ENCODE measurements around the gene TCP11L1. TPM values are rescaled to one million over a fixed set of nuclear protein-coding genes. Genes with fewer than 3 reads are reported as not detected.
"Not testable (repeated sequence)": the region's sequence is repeated elsewhere in the genome, so short reads cannot be mapped to it uniquely, and the experiment has no call there.

Gene TCP11L1
- total RNA-seq, 1 donor from 2014 or later: 24.2 TPM

DNA sequence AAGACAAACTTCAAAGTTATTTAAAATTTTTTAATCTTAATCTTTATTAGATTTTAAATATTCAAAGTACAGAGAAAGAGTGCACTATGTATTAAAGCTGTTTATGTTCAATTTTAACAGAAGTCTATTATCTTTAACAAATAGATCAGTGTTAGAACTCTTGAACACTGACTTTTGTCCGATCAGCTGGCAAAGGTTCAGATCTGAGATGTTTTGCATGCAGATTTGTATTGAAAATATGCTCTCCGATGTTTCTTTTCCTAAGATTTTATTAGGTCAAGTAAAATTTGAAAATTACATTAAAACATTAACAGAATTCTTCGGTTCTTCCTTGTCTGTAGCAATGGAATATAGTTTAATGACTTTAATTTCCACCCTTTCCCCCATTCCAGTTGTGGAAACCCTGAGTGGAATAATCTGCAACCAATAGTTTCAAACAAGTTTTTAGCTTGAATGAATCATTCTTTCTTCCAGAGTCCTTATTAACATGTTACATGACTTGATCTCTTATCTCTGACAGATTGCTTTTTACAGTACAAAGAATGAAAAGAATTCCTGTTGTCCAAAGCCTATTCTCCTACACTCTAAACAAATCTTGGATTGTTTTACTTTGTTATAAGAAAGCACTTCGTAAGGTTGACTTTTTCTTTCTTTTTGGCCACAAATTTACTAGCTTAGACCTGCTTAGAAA lies 11.4 kb upstream of the TCP11L1 start:
- Mint-ChIP-seq H3K9me3 (ENCODE audit: unreplicated experiment) (no peaks in the 10 kb centered on the region), H3K27me3 (ENCODE audit: unreplicated experiment) (no peaks in the 10 kb centered on the region), H3K36me3 (ENCODE audit: unreplicated experiment) (peaks cover 10% of the 10 kb centered on the region), H3K4me1 (ENCODE audit: unreplicated experiment) (no peaks in the 10 kb centered on the region), H3K4me3 (ENCODE audit: unreplicated experiment) (no peak overlapping the region), H3K27ac (ENCODE audit: unreplicated experiment) (no peak overlapping the region)
- TF ChIP-seq, protein P1, sequence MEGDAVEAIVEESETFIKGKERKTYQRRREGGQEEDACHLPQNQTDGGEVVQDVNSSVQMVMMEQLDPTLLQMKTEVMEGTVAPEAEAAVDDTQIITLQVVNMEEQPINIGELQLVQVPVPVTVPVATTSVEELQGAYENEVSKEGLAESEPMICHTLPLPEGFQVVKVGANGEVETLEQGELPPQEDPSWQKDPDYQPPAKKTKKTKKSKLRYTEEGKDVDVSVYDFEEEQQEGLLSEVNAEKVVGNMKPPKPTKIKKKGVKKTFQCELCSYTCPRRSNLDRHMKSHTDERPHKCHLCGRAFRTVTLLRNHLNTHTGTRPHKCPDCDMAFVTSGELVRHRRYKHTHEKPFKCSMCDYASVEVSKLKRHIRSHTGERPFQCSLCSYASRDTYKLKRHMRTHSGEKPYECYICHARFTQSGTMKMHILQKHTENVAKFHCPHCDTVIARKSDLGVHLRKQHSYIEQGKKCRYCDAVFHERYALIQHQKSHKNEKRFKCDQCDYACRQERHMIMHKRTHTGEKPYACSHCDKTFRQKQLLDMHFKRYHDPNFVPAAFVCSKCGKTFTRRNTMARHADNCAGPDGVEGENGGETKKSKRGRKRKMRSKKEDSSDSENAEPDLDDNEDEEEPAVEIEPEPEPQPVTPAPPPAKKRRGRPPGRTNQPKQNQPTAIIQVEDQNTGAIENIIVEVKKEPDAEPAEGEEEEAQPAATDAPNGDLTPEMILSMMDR (IDR thresholded peaks at IDR 0.05): no peak
- no peak for DNase-seq (ENCODE audit: extremely low spot score, unreplicated experiment)

DNA sequence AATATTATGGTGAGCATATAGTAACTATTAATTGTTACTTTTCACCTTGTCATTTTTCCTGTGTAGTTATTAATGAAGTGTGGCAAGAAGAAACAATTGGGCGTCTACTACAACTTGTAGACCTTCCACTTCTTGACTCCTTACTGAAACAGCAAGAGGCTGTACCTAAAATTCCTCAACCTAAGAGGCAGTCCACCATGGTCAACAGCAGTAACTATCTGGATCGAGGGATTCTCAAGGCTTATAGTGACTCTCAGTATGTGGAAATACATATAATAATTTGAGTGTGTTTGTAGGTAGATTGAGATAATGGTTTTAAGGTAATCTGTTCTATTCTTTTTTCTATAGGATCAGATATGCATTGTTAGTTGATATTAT lies 10.8 kb upstream of the TCP11L1 start:
- DNase-seq (ENCODE audit: extremely low spot score, unreplicated experiment): no peak

DNA sequence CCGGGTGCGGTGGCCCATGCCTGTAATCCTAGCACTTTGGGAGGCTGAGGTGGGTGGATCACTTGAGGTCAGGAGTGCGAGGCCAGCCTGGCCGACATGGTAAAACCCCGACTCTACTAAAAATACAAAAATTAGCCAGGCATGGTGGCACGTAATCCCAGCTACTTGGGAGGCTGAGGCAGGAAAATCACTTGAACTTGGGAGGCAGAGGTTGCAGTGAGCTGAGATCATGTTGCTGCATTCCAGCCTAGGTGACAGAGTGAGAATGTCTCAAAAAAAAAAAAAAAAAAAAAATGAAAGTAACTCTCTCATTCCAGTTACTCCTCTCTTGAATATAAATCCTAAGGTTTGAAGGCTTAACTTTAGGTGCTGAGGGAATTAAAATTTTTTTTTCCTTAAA lies 10.2 kb upstream of the TCP11L1 start:
- not testable (repeated sequence) for H3K4me3 Mint-ChIP-seq (ENCODE audit: unreplicated experiment); H3K9me3 Mint-ChIP-seq (ENCODE audit: unreplicated experiment); H3K27me3 Mint-ChIP-seq (ENCODE audit: unreplicated experiment); DNase-seq (ENCODE audit: extremely low spot score, unreplicated experiment); H3K4me1 Mint-ChIP-seq (ENCODE audit: unreplicated experiment); H3K27ac Mint-ChIP-seq (ENCODE audit: unreplicated experiment)
- peaks cover 13% of the 10 kb centered on the region for H3K36me3 Mint-ChIP-seq (ENCODE audit: unreplicated experiment)

More for the DNA sequence above, 10.8 kb upstream of the TCP11L1 start:
- Mint-ChIP-seq H3K27ac (ENCODE audit: unreplicated experiment) (no peak overlapping the region), H3K9me3 (ENCODE audit: unreplicated experiment) (no peaks in the 10 kb centered on the region), H3K27me3 (ENCODE audit: unreplicated experiment) (no peaks in the 10 kb centered on the region), H3K4me1 (ENCODE audit: unreplicated experiment) (no peaks in the 10 kb centered on the region), H3K36me3 (ENCODE audit: unreplicated experiment) (peaks cover 13% of the 10 kb centered on the region), H3K4me3 (ENCODE audit: unreplicated experiment) (no peak overlapping the region)
- TF ChIP-seq, protein P1 (IDR thresholded peaks at IDR 0.05): no peak

DNA sequence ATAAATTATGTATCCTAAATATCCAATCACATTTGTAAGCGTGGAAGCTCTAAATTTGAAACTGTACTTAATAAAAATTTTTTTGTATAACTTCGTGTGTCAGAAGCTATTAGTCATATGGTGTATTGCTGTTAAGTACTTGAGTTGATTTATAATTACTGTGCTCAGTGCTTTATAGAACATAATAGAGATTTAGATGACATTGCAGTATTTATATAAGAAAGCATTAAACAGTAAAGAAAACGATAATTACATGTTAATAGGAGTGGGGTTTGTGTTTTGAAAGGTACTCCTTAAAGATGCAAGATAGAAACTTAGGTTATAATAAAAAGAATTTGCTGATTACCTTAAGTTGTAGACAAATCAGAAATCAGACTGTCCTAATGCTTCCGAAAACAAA lies 5.9 kb upstream of the TCP11L1 start:
- Mint-ChIP-seq H3K27me3 (ENCODE audit: unreplicated experiment) (no peaks in the 10 kb centered on the region), H3K4me1 (ENCODE audit: unreplicated experiment) (no peaks in the 10 kb centered on the region), H3K36me3 (ENCODE audit: unreplicated experiment) (peaks cover 11% of the 10 kb centered on the region), H3K9me3 (ENCODE audit: unreplicated experiment) (no peaks in the 10 kb centered on the region), H3K4me3 (ENCODE audit: unreplicated experiment) (no peak overlapping the region), H3K27ac (ENCODE audit: unreplicated experiment) (no peak overlapping the region)
- DNase-seq (ENCODE audit: extremely low spot score, unreplicated experiment): no peak
- TF ChIP-seq, protein P1 (IDR thresholded peaks at IDR 0.05): no peak

DNA sequence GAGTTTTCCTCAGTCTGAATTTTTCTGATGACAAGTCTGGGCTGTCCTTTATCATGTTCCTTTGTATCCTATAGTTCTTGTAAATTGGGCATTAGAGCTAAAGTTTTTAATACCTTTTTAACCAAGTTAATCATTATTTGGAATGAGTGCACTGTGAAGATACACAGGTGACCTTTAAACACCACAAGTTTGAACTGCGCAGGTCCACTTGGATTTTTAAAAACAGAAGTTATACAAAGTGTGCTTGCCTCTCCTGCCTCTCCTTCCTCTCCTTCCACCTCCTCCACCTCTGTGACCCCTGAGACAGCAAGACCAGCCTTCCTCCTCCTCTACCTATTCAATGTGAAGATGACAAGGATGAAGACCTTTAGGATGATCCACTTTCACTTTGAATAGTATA lies 4.4 kb upstream of the TCP11L1 start:
- Mint-ChIP-seq H3K9me3 (ENCODE audit: unreplicated experiment) (no peaks in the 10 kb centered on the region), H3K4me1 (ENCODE audit: unreplicated experiment) (peaks cover 3% of the 10 kb centered on the region), H3K27me3 (ENCODE audit: unreplicated experiment) (no peaks in the 10 kb centered on the region), H3K36me3 (ENCODE audit: unreplicated experiment) (peaks cover 11% of the 10 kb centered on the region), H3K27ac (ENCODE audit: unreplicated experiment) (no peak overlapping the region), H3K4me3 (ENCODE audit: unreplicated experiment) (no peak overlapping the region)
- TF ChIP-seq, protein P1 (IDR thresholded peaks at IDR 0.05): no peak
- no peak for DNase-seq (ENCODE audit: extremely low spot score, unreplicated experiment)

All from osteocyte (in vitro differentiated cells).